GM12865 (cell line): ENCODE results near the gene PXDN.

Experiments
- DNase-seq: peaks from one replicate; pipeline ENCODE4 v3.0.0; 2010; ENCODE audit warnings: low read depth
- H3K4me3 ChIP-seq: 2 replicates; pipeline ENCODE4 v1.5.1; 2011; ENCODE audit warnings: mild to moderate bottlenecking, low read depth, low read length, control low read depth
- CTCF ChIP-seq: IDR thresholded peaks from 2 replicates; pipeline ENCODE4 v1.5.1; 2011; ENCODE audit warnings: low read length, control low read depth, low read depth, inconsistent platforms; ENCODE audit not compliant: insufficient read depth; ENCODE audit errors: missing control alignments

PXDN gene

GRCh38 chr2:1693723-1694122 lies 50.6 kb downstream of the PXDN start:
- no peak for DNase-seq
- TF ChIP-seq CTCF, result no peak
- H3K4me3 ChIP-seq, result no peak overlapping the region

- no peak overlapping the region for H3K4me3 ChIP-seq
- DNase-seq, result no peak
- no peak for TF ChIP-seq CTCF
Measured at GRCh38 chr2:1692342-1692741, 52.0 kb downstream of the PXDN start.

GRCh38 chr2:1691366-1691765 lies 52.9 kb downstream of the PXDN start:
- TF ChIP-seq CTCF, result no peak
- H3K4me3 ChIP-seq, result no peak overlapping the region
- no peak for DNase-seq

- no peak for DNase-seq
- no peak overlapping the region for H3K4me3 ChIP-seq
- TF ChIP-seq CTCF, result no peak
Measured at GRCh38 chr2:1690056-1690775, 54.1 kb downstream of the PXDN start.

- DNase-seq, result no peak
- no peak for TF ChIP-seq CTCF
- H3K4me3 ChIP-seq, result no peak overlapping the region
Measured at GRCh38 chr2:1688859-1689258, 55.5 kb downstream of the PXDN start.

- no peak overlapping the region for H3K4me3 ChIP-seq
- DNase-seq, result no peak
- TF ChIP-seq CTCF, result no peak
Measured at GRCh38 chr2:1688161-1688560, 56.2 kb downstream of the PXDN start.

- DNase-seq, result no peak
- H3K4me3 ChIP-seq, result no peak overlapping the region
- no peak for TF ChIP-seq CTCF
Measured at GRCh38 chr2:1687254-1687653, 57.1 kb downstream of the PXDN start.
